Panc1 (cell line): ENCODE measurements around the gene FBXO47. TPM values are rescaled to one million over a fixed set of nuclear protein-coding genes. Genes with fewer than 3 reads are reported as not detected.

Experiments
- ATAC-seq: fragments of 200-7000 bp; cut with Tn5 transposase; 2 replicates; pipeline ENCODE4 v1.9.1; 2020; ENCODE audit warnings: mild to moderate bottlenecking, moderate library complexity
- BruUV-seq: library from RNA; stranded (reverse); fragments of 400-500 nt; replicated peaks from 2 replicates; lab custom pipeline; 2021; lab: Mats Ljungman, UMichigan
- CTCF ChIA-PET: fragments of 300-600 bp; sonication (Branson Sonifier 250); formaldehyde crosslinking; loops from one replicate; lab custom pipeline; 2022; ENCODE audit warnings: antibody characterized with exemption; lab: Charles Lee
- POLR2A ChIA-PET: fragments of 300-600 bp; sonication (Branson Sonifier 250); formaldehyde crosslinking; loops from one replicate; lab custom pipeline; 2022; ENCODE audit warnings: antibody characterized with exemption; lab: Charles Lee
- DNase-seq: peaks from one replicate; pipeline ENCODE4 v3.0.0-alpha.2; 2010; ENCODE audit warnings: low read depth, low spot score
- H3K27ac ChIP-seq: 2 replicates; pipeline ENCODE4 v1.5.1; 2011; ENCODE audit warnings: mild to moderate bottlenecking, low read length, inconsistent platforms
- H3K27me3 ChIP-seq: fragments of 200-500 bp; sonication (Bioruptor generic); 2 replicates; pipeline ENCODE4 v1.6.0; 2014; ENCODE audit warnings: low read length, inconsistent platforms; ENCODE audit not compliant: control insufficient read depth, insufficient read depth
- H3K36me3 ChIP-seq: fragments of 200-500 bp; sonication (Bioruptor generic); 2 replicates; pipeline ENCODE4 v1.5.1; 2014; ENCODE audit warnings: inconsistent platforms, mild to moderate bottlenecking, low read length, moderate library complexity; ENCODE audit not compliant: control insufficient read depth, insufficient read depth
- H3K4me1 ChIP-seq: 2 replicates; pipeline ENCODE4 v1.5.1; 2011; ENCODE audit warnings: inconsistent platforms, mild to moderate bottlenecking, low read length, moderate library complexity; ENCODE audit not compliant: control insufficient read depth, insufficient read depth
- H3K4me3 ChIP-seq, 2 experiments: 2 replicates each; pipeline ENCODE4 v1.5.1; 2011 to 2012; ENCODE audit warnings: low read depth in 2 of 2, low read length in 2 of 2, mild to moderate bottlenecking in 2 of 2, inconsistent platforms in 1 of 2, moderate library complexity in 1 of 2
- H3K9me3 ChIP-seq: fragments of 200-500 bp; sonication (Bioruptor generic); 2 replicates; pipeline ENCODE4 v1.5.1; 2014; ENCODE audit warnings: low read depth, mild to moderate bottlenecking, inconsistent platforms, low read length, moderate library complexity; ENCODE audit not compliant: control insufficient read depth, insufficient read depth
- CTCF ChIP-seq: fragments of 450-650 bp; IDR thresholded peaks from 2 replicates; pipeline ENCODE4 v1.5.1; 2017; ENCODE audit warnings: mild to moderate bottlenecking
- POLR2AphosphoS5 ChIP-seq: IDR thresholded peaks from 2 replicates; pipeline ENCODE4 v1.6.1; 2012; ENCODE audit warnings: mild to moderate bottlenecking, low read depth, low read length, moderate library complexity
- REST ChIP-seq, 2 experiments: IDR thresholded peaks; 2 replicates each; pipeline ENCODE4 v1.6.1; 2011 to 2012; ENCODE audit warnings: low read depth in 2 of 2, control low read depth in 1 of 2, low read length in 1 of 2, mild to moderate bottlenecking in 1 of 2, moderate library complexity in 1 of 2; ENCODE audit not compliant: insufficient read depth in 1 of 2
- SIN3A ChIP-seq: IDR thresholded peaks from 2 replicates; pipeline ENCODE4 v1.6.1; 2012; ENCODE audit warnings: low read depth, mild to moderate bottlenecking, low read length, moderate library complexity, borderline replicate concordance; ENCODE audit not compliant: insufficient read depth
- TCF7L2 ChIP-seq: IDR thresholded peaks from 2 replicates; pipeline ENCODE4 v1.6.1; 2011; ENCODE audit warnings: mild to moderate bottlenecking, low read depth, low read length, inconsistent platforms
- in situ Hi-C: cut with HindIII; loops from 2 replicates; pipeline ENCODE4 v1.10.0; 2016; ENCODE audit warnings: low sequenced_read_pairs, low pct_unique_long_range_greater_than_20kb
- intact Hi-C: fragments of 100-400 bp; cut with micrococcal nuclease; formaldehyde crosslinking; loops from one replicate; pipeline ENCODE4 v1.10.0; 2022; ENCODE audit not compliant: unreplicated experiment
- total RNA-seq: library from RNA; stranded (reverse); gene quantifications from one replicate; pipeline ENCODE4 v1.2.1, GENCODE V29; 2021; ENCODE audit not compliant: unreplicated experiment

The FBXO47 gene
- total RNA-seq, 1 experiment from 2014 or later = not detected

GRCh38 chr17:38996660-38997337 is 29.6 kb upstream of the FBXO47 start:
- no peak overlapping the region for H3K27ac ChIP-seq
- H3K9me3 ChIP-seq = peaks cover 6% of the 10 kb centered on the region; the same call in 1 of the 2 replicates
- BruUV-seq = no TSS peak
- H3K27me3 ChIP-seq = no peaks in the 10 kb centered on the region
- no peaks in the 10 kb centered on the region for H3K4me1 ChIP-seq
- ChIA-PET CTCF (no interaction called here), POLR2A (no interaction called here)
- in situ Hi-C loops = no loop called here
- intact Hi-C loops = no loop called here
- no peaks in the 10 kb centered on the region for H3K36me3 ChIP-seq
- no peak overlapping the region for H3K4me3 ChIP-seq
- no peak for ATAC-seq
- DNase-seq = no peak
- TF ChIP-seq CTCF (no peak), SIN3A (no peak), POLR2AphosphoS5 (no peak), REST (IDR thresholded peaks at IDR 0.05; ENCODE audit: insufficient read depth in 1 of 2, low read depth in 2 of 2, low read length in 1 of 2) (no peak), TCF7L2 (no peak)

- Histone ChIP-seq H3K4me3 (no peak overlapping the region), H3K4me1 (no peaks in the 10 kb centered on the region), H3K27me3 (no peaks in the 10 kb centered on the region), H3K9me3 (peaks cover 6% of the 10 kb centered on the region; the same call in 1 of the 2 replicates), H3K36me3 (no peaks in the 10 kb centered on the region), H3K27ac (no peak overlapping the region)
- no TSS peak for BruUV-seq
- no peak for DNase-seq
- TF ChIP-seq SIN3A = no peak
- TF ChIP-seq REST (IDR thresholded peaks at IDR 0.05; ENCODE audit: insufficient read depth in 1 of 2, low read depth in 2 of 2, low read length in 1 of 2) = no peak
- TF ChIP-seq POLR2AphosphoS5 = no peak
- TF ChIP-seq TCF7L2 = no peak
- TF ChIP-seq CTCF = no peak
- ChIA-PET POLR2A (no interaction called here), CTCF (no interaction called here)
- in situ Hi-C loops (no loop called here), intact Hi-C loops (no loop called here)
- no peak for ATAC-seq
Observed at GRCh38 chr17:38994026-38994425, 26.8 kb upstream of the FBXO47 start.
